C4-2B (cell line): Measurements from ENCODE around the gene RRP8.

Experiments used
- CTCF ChIP-seq: fragments of 450-650 bp; conservative IDR thresholded peaks from 2 replicates; pipeline ENCODE4 v1.5.1; 2017; ENCODE audit warnings: mild to moderate bottlenecking
- ZFX ChIP-seq: fragments of 450-650 bp; IDR thresholded peaks from 2 replicates; pipeline ENCODE4 v1.6.1; 2017

DNA sequence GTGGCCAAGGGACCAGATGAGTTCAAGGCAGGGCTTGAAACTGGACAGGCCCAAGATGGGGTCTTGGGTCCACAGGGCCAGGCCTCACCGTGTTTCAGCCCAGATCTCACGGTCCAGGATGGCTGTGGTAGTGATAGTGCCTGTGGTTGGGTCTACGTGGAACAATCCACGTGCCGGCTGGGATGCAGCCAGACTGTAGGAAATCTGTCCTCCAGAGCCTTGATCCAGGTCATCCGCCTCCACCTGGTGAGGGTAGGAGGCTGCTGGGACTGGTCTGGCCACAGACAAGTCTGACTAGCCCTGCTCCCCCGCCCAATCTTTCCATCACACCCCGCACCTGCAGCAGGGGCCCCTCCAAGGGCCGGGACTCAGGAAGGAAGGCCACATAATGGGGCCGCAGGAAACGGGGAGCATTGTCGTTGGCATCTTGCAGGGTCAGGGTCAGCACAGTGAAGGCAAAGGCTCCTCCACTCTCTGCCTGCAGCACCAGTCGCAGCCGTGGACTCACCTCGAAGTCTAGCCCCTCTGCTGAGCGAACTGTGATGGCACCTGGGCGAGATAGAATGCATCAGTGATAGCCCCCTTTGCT is 22.5 kb upstream of the RRP8 start:
- no peak for TF ChIP-seq CTCF
- TF ChIP-seq ZFX = no peak
